GM12878 (cell line): ENCODE results near the gene VIPR2. TPM values are rescaled to one million over a fixed set of nuclear protein-coding genes. Genes with fewer than 3 reads are reported as not detected.

Experiments
- ATAC-seq: fragments of 200-7000 bp; cut with Tn5 transposase; 3 replicates; pipeline ENCODE4 v1.9.1; 2020; ENCODE audit warnings: mild to moderate bottlenecking, moderate library complexity
- BruUV-seq: library from RNA; stranded (reverse); fragments of 400-500 nt; replicated peaks from 2 replicates; lab custom pipeline; 2021; lab: Mats Ljungman, UMichigan
- CTCF ChIA-PET: fragments of 300-600 bp; sonication (Branson Sonifier 250); formaldehyde crosslinking; extraction: SDS; loops from one replicate; lab custom pipeline; 2021; ENCODE audit warnings: inconsistent platforms; lab: Yijun Ruan, JAX
- POLR2A ChIA-PET: fragments of 350-600 bp; formaldehyde crosslinking; extraction: SDS; loops from one replicate; lab custom pipeline; 2021; ENCODE audit warnings: inconsistent platforms; lab: Charles Lee
- RAD21 ChIA-PET: fragments of 300-600 bp; sonication (Branson Sonifier 250); formaldehyde crosslinking; loops from one replicate; lab custom pipeline; 2023; ENCODE audit warnings: antibody characterized with exemption; ENCODE audit not compliant: unreplicated experiment; lab: Charles Lee
- SMC1A ChIA-PET: fragments of 300-600 bp; sonication (Branson Sonifier 250); formaldehyde crosslinking; loops from one replicate; lab custom pipeline; 2023; ENCODE audit not compliant: unreplicated experiment, uncharacterized antibody; lab: Charles Lee
- DNase-seq: peaks from one replicate; pipeline ENCODE4 v3.0.0-alpha.2; 2011; ENCODE audit warnings: low read depth, low spot score
- FAIRE-seq: peaks from 3 replicates; lab custom pipeline; 2011; peaks lifted over from hg19 to GRCh38; lab: Jason Lieb, UNC
- H2AFZ ChIP-seq: 2 replicates; pipeline ENCODE4 v1.6.0; 2011; ENCODE audit warnings: low read depth, low read length, control low read depth; ENCODE audit not compliant: control insufficient read depth
- H3K27ac ChIP-seq: 2 replicates; pipeline ENCODE4 v1.5.1; 2011; ENCODE audit warnings: control low read depth; ENCODE audit not compliant: control insufficient read depth, insufficient read depth
- H3K27me3 ChIP-seq, 2 experiments: replicated peaks in 1 of 2; 2 replicates each; pipeline versions ENCODE4 v1.6.0 to v1.6.1; 2011; ENCODE audit warnings: low read length in 1 of 2; ENCODE audit not compliant: control insufficient read depth in 2 of 2, insufficient read depth in 2 of 2
- H3K36me3 ChIP-seq, 2 experiments: 2 replicates each; pipeline ENCODE4 v1.5.1; 2011; ENCODE audit warnings: low read length in 1 of 2; ENCODE audit not compliant: control insufficient read depth in 2 of 2, insufficient read depth in 2 of 2
- H3K4me1 ChIP-seq: 2 replicates; pipeline ENCODE4 v1.6.1; 2011; ENCODE audit warnings: mild to moderate bottlenecking, low read length, moderate library complexity, mixed read lengths; ENCODE audit not compliant: control insufficient read depth, insufficient read depth
- H3K4me2 ChIP-seq: 2 replicates; pipeline ENCODE4 v1.6.0; 2011; ENCODE audit warnings: control low read depth; ENCODE audit not compliant: control insufficient read depth, insufficient read depth
- H3K4me3 ChIP-seq: fragments of 200-600 bp; sonication (generic); 2 replicates; pipeline ENCODE4 v1.5.1; 2016
- H3K79me2 ChIP-seq: 2 replicates; pipeline ENCODE4 v1.6.0; 2011; ENCODE audit warnings: low read length; ENCODE audit not compliant: control insufficient read depth, insufficient read depth
- H3K9ac ChIP-seq: 2 replicates; pipeline ENCODE4 v1.8.0; 2011; ENCODE audit warnings: low read length, control low read depth, mixed read lengths; ENCODE audit not compliant: control insufficient read depth, insufficient read depth
- H3K9me3 ChIP-seq: replicated peaks from 3 replicates; pipeline ENCODE4 v1.5.1; 2011; ENCODE audit warnings: mild to moderate bottlenecking, low read length; ENCODE audit not compliant: control insufficient read depth, insufficient read depth
- H4K20me1 ChIP-seq: 2 replicates; pipeline ENCODE4 v1.6.0; 2011; ENCODE audit not compliant: control insufficient read depth, insufficient read depth
- DPF2 ChIP-seq: fragments of 450-650 bp; IDR thresholded peaks from 2 replicates; pipeline ENCODE4 v1.6.1; 2017; ENCODE audit warnings: mild to moderate bottlenecking
- FOS ChIP-seq: IDR thresholded peaks from 3 replicates; pipeline ENCODE4 v1.6.1; 2011; ENCODE audit warnings: borderline replicate concordance; ENCODE audit not compliant: insufficient read length; ENCODE audit errors: extremely low read depth
- HDGF ChIP-seq: fragments of 450-650 bp; IDR thresholded peaks from 2 replicates; pipeline ENCODE4 v1.6.1; 2016; ENCODE audit warnings: antibody characterized with exemption
- KDM1A ChIP-seq: fragments of 200-600 bp; sonication (generic); IDR thresholded peaks from 2 replicates; pipeline ENCODE4 v1.6.1; 2016; ENCODE audit warnings: borderline replicate concordance
- NFYB ChIP-seq: IDR thresholded peaks from 2 replicates; pipeline ENCODE4 v1.6.1; 2011; ENCODE audit warnings: low read depth, mild to moderate bottlenecking, low read length, improper control_type of control experiment, moderate library complexity; ENCODE audit not compliant: insufficient read depth
- SIX5 ChIP-seq: IDR thresholded peaks from 2 replicates; pipeline ENCODE4 v1.6.1; 2011; ENCODE audit warnings: mild to moderate bottlenecking, low read depth, low read length, moderate library complexity; ENCODE audit not compliant: severe bottlenecking
- TBL1XR1 ChIP-seq: IDR thresholded peaks from 2 replicates; pipeline ENCODE4 v1.6.1; 2012; ENCODE audit warnings: low read depth, low read length, improper control_type of control experiment
- WGBS: methylation state at CpG from one replicate; pipeline ENCODE4 v1.1.6; 2016; ENCODE audit warnings: low lambda C conversion rate; ENCODE audit not compliant: insufficient replicate concordance, insufficient coverage; ENCODE audit errors: missing lambda C conversion rate; 5-methylcytosine and 5-hydroxymethylcytosine counted together
- in situ Hi-C: fragments of 300-500 bp; cut with MboI; formaldehyde crosslinking; loops from 9 replicates; pipeline ENCODE4 v1.14.3; 2018; ENCODE audit warnings: mixed read lengths
- intact Hi-C: fragments of 100-400 bp; cut with micrococcal nuclease; formaldehyde crosslinking; loops from one replicate; pipeline ENCODE4 v1.14.2; 2022; ENCODE audit not compliant: unreplicated experiment
- polyA plus RNA-seq, 11 experiments: library from polyadenylated mRNA; depleted of rRNA in 4 of 11; unstranded in 6 of 11; stranded (reverse) in 5 of 11; fragments of >200 nt; fragmentation: Nextera tagmentation in 4 of 11; fragmentation: Illumina TruSeq in 1 of 11; extraction: Ambion mirVana in 4 of 11; extraction: Trizol in 1 of 11; gene quantifications; 1 replicate in 1 of 11; 2 replicates in 10 of 11; pipeline versions ENCODE4 v1.2.1 to v1.2.3, GENCODE V29; 2011 to 2016; ENCODE audit warnings: inconsistent platforms in 2 of 11, missing spikeins in 2 of 11, low read depth in 1 of 11
- total RNA-seq, 4 experiments: library from RNA; depleted of rRNA in 3 of 4; stranded (reverse); fragments of >200 nt in 3 of 4; fragmentation: Illumina TruSeq in 1 of 4; extraction: Trizol in 1 of 4; gene quantifications; 2 replicates each; pipeline versions ENCODE4 v1.2.1 to v1.2.3, GENCODE V29; 2013 to 2021
- TF ChIP-seq, protein P1 (sequence below): IDR thresholded peaks from 2 replicates; pipeline ENCODE4 v1.6.1; 2012; ENCODE audit warnings: mild to moderate bottlenecking, low read depth, low read length
- TF ChIP-seq, protein P2 (sequence below), 3 experiments: IDR thresholded peaks in 2 of 3; conservative IDR thresholded peaks in 1 of 3; 2 replicates each; pipeline ENCODE4 v1.5.1; 2011; ENCODE audit warnings: low read depth in 3 of 3, low read length in 3 of 3, mild to moderate bottlenecking in 3 of 3, control low read depth in 2 of 3, moderate library complexity in 2 of 3, inconsistent platforms in 1 of 3, mixed read lengths in 1 of 3; ENCODE audit not compliant: control insufficient read depth in 2 of 3, insufficient read depth in 1 of 3; ENCODE audit errors: extremely low read depth in 1 of 3
- TF ChIP-seq, protein P3 (sequence below): IDR thresholded peaks from 2 replicates; pipeline ENCODE4 v1.6.1; 2012; ENCODE audit warnings: improper control_type of control experiment, low read depth, low read length; ENCODE audit not compliant: insufficient replicate concordance
- TF ChIP-seq, protein P4 (sequence below): fragments of 450-650 bp; IDR thresholded peaks from 2 replicates; pipeline ENCODE4 v1.6.1; 2017; ENCODE audit warnings: mild to moderate bottlenecking, low read depth, inconsistent platforms; ENCODE audit not compliant: poor library complexity, severe bottlenecking

Gene VIPR2
- total and polyA plus RNA-seq, 10 of the 15 experiments (the other 5 are each of a cell fraction or from before 2014, with no cell fraction given), result not detected

DNA sequence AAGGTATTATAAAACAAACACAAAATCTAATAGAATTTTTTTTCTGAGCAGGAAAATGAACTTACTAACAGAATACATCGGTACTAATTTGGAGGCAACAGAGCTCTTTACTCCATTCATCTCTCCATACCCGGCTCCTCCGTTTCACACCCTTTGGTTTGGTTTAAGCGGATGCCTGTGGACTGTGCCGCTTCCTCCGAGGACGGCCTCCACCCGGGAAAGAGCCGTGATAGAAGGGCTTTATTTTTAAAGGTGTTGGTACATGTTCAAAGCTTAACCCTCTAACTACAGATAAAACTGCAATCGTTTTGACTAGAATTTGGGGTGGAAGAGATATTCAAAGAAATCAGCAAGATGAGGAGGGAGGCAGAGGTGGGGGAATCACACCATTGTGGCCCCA is 1.9 kb downstream of the VIPR2 start:
- in situ Hi-C loops (no loop called here), intact Hi-C loops (no loop called here)
- Histone ChIP-seq H3K79me2 (no peaks in the 10 kb centered on the region), H2AFZ (no peak overlapping the region), H3K4me2 (no peak overlapping the region), H3K27ac (no peak overlapping the region), H3K27me3 (no peaks in the 10 kb centered on the region), H3K9me3 (no peaks in the 10 kb centered on the region; the same call in 2 of the 3 replicates), H3K9ac (no peak overlapping the region), H3K36me3 (no peaks in the 10 kb centered on the region), H4K20me1 (no peaks in the 10 kb centered on the region), H3K4me3 (no peak overlapping the region), H3K4me1 (no peaks in the 10 kb centered on the region)
- ChIA-PET CTCF (no interaction called here), POLR2A (no interaction called here), SMC1A (no interaction called here), RAD21 (no interaction called here)
- ATAC-seq (no peak), DNase-seq (no peak), FAIRE-seq (no peak)
- WGBS, result 33% methylated on average over 10 of the region's 10 CpGs
- BruUV-seq, result no TSS peak
- no peak for TF ChIP-seq TBL1XR1
- TF ChIP-seq, protein P1, sequence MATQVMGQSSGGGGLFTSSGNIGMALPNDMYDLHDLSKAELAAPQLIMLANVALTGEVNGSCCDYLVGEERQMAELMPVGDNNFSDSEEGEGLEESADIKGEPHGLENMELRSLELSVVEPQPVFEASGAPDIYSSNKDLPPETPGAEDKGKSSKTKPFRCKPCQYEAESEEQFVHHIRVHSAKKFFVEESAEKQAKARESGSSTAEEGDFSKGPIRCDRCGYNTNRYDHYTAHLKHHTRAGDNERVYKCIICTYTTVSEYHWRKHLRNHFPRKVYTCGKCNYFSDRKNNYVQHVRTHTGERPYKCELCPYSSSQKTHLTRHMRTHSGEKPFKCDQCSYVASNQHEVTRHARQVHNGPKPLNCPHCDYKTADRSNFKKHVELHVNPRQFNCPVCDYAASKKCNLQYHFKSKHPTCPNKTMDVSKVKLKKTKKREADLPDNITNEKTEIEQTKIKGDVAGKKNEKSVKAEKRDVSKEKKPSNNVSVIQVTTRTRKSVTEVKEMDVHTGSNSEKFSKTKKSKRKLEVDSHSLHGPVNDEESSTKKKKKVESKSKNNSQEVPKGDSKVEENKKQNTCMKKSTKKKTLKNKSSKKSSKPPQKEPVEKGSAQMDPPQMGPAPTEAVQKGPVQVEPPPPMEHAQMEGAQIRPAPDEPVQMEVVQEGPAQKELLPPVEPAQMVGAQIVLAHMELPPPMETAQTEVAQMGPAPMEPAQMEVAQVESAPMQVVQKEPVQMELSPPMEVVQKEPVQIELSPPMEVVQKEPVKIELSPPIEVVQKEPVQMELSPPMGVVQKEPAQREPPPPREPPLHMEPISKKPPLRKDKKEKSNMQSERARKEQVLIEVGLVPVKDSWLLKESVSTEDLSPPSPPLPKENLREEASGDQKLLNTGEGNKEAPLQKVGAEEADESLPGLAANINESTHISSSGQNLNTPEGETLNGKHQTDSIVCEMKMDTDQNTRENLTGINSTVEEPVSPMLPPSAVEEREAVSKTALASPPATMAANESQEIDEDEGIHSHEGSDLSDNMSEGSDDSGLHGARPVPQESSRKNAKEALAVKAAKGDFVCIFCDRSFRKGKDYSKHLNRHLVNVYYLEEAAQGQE, result no peak
- TF ChIP-seq, protein P2, sequence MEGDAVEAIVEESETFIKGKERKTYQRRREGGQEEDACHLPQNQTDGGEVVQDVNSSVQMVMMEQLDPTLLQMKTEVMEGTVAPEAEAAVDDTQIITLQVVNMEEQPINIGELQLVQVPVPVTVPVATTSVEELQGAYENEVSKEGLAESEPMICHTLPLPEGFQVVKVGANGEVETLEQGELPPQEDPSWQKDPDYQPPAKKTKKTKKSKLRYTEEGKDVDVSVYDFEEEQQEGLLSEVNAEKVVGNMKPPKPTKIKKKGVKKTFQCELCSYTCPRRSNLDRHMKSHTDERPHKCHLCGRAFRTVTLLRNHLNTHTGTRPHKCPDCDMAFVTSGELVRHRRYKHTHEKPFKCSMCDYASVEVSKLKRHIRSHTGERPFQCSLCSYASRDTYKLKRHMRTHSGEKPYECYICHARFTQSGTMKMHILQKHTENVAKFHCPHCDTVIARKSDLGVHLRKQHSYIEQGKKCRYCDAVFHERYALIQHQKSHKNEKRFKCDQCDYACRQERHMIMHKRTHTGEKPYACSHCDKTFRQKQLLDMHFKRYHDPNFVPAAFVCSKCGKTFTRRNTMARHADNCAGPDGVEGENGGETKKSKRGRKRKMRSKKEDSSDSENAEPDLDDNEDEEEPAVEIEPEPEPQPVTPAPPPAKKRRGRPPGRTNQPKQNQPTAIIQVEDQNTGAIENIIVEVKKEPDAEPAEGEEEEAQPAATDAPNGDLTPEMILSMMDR (IDR thresholded peaks at IDR 0.05 in 2 of 3, conservative IDR thresholded peaks at IDR 0.05 in 1 of 3; ENCODE audit: control insufficient read depth in 2 of 3, extremely low read depth in 1 of 3, insufficient read depth in 1 of 3, low read depth in 3 of 3, low read length in 3 of 3), result no peak
- TF ChIP-seq KDM1A, result no peak
- no peak for TF ChIP-seq FOS
- no peak for TF ChIP-seq NFYB
- TF ChIP-seq, protein P3, sequence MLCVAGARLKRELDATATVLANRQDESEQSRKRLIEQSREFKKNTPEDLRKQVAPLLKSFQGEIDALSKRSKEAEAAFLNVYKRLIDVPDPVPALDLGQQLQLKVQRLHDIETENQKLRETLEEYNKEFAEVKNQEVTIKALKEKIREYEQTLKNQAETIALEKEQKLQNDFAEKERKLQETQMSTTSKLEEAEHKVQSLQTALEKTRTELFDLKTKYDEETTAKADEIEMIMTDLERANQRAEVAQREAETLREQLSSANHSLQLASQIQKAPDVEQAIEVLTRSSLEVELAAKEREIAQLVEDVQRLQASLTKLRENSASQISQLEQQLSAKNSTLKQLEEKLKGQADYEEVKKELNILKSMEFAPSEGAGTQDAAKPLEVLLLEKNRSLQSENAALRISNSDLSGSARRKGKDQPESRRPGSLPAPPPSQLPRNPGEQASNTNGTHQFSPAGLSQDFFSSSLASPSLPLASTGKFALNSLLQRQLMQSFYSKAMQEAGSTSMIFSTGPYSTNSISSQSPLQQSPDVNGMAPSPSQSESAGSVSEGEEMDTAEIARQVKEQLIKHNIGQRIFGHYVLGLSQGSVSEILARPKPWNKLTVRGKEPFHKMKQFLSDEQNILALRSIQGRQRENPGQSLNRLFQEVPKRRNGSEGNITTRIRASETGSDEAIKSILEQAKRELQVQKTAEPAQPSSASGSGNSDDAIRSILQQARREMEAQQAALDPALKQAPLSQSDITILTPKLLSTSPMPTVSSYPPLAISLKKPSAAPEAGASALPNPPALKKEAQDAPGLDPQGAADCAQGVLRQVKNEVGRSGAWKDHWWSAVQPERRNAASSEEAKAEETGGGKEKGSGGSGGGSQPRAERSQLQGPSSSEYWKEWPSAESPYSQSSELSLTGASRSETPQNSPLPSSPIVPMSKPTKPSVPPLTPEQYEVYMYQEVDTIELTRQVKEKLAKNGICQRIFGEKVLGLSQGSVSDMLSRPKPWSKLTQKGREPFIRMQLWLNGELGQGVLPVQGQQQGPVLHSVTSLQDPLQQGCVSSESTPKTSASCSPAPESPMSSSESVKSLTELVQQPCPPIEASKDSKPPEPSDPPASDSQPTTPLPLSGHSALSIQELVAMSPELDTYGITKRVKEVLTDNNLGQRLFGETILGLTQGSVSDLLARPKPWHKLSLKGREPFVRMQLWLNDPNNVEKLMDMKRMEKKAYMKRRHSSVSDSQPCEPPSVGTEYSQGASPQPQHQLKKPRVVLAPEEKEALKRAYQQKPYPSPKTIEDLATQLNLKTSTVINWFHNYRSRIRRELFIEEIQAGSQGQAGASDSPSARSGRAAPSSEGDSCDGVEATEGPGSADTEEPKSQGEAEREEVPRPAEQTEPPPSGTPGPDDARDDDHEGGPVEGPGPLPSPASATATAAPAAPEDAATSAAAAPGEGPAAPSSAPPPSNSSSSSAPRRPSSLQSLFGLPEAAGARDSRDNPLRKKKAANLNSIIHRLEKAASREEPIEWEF, result no peak
- no peak for TF ChIP-seq HDGF
- TF ChIP-seq, protein P4, sequence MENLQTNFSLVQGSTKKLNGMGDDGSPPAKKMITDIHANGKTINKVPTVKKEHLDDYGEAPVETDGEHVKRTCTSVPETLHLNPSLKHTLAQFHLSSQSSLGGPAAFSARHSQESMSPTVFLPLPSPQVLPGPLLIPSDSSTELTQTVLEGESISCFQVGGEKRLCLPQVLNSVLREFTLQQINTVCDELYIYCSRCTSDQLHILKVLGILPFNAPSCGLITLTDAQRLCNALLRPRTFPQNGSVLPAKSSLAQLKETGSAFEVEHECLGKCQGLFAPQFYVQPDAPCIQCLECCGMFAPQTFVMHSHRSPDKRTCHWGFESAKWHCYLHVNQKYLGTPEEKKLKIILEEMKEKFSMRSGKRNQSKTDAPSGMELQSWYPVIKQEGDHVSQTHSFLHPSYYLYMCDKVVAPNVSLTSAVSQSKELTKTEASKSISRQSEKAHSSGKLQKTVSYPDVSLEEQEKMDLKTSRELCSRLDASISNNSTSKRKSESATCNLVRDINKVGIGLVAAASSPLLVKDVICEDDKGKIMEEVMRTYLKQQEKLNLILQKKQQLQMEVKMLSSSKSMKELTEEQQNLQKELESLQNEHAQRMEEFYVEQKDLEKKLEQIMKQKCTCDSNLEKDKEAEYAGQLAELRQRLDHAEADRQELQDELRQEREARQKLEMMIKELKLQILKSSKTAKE, result no peak
- no peak for TF ChIP-seq DPF2
- no peak for TF ChIP-seq SIX5
